ENCODE data around the gene KCTD4. TPM values are rescaled to one million over a fixed set of nuclear protein-coding genes. Genes with fewer than 3 reads are reported as not detected.

KCTD4 gene
- total RNA-seq, 1 donor from 2014 or later: not detected

DNA sequence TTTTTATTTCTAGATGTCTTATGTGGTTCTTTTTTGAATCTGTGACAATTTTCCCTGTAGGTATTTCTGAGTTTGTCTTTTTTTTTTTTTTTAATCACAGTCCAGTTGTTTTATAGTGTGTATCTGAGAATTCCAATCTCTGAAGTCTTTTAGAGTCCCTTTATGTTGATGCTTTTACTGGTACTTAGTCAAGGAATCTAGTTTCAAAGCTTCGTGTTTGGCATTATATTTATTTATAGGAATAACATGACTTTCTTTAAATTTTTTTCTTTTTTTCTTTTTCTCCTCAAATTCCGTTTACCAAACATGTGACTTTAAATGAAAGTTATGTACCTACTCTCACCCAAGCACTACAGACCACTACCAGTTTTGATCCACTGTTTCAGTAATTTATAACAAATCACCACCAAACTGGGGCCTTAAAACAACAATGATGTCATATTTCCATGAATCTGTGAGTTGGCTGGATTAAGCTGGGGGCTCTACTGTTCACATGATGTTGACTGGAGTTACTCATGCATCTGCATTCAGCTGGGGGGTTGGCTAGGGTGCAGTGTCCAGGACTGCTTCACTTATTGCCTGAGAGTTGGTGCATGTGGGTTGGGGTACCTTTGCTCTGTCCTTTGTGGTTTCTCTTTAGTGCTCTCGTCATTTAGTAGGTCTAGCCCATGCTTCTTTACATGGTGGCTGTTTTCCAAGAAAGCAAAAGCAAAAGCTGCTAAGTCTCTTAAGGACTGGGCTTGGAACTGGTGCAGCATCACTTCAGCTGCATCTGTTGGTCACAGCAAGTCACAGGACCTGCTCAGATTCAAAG lies 22.3 kb downstream of the KCTD4 start:
- intact Hi-C loops (cut with micrococcal nuclease): no loop called here

DNA sequence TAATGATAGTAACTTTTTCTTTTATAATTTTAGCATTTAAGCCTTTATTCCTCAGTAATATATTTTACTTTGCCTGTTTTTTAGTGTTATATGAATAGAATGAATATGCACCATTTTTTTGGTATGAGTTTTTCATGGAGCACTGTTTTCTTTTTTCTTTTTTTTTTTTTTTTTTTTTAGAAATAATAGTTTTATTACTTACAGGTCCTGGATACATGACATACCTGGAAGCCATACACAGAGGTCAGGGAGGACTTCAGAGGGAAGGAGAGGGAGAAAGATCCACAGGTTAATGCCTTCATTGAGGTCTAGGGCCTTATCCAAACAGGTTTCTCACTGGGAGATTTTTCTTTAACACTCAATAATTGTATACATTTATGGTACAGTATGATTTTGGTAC lies 26.4 kb downstream of the KCTD4 start:
- intact Hi-C loops (cut with micrococcal nuclease): no loop called here

DNA sequence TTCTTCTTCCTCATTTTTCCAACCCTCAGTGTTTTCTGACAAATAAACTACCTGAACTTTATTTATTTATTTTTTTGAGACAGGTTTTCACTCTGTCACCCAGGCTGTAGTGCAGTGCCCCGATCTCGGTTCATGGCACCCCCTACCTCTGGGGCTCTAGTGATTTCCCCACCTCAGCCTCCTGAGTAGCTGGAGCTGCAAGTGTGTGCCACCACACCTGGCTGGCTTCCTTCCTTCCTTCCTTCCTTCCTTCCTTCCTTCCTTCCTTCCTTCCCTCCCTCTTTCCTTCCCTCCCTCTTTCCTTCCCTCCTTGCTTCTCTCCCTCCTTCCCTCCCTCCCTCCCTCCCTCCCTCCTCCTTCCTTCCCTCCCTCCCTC lies 32.3 kb downstream of the KCTD4 start:
- intact Hi-C loops (cut with micrococcal nuclease): no loop called here

DNA sequence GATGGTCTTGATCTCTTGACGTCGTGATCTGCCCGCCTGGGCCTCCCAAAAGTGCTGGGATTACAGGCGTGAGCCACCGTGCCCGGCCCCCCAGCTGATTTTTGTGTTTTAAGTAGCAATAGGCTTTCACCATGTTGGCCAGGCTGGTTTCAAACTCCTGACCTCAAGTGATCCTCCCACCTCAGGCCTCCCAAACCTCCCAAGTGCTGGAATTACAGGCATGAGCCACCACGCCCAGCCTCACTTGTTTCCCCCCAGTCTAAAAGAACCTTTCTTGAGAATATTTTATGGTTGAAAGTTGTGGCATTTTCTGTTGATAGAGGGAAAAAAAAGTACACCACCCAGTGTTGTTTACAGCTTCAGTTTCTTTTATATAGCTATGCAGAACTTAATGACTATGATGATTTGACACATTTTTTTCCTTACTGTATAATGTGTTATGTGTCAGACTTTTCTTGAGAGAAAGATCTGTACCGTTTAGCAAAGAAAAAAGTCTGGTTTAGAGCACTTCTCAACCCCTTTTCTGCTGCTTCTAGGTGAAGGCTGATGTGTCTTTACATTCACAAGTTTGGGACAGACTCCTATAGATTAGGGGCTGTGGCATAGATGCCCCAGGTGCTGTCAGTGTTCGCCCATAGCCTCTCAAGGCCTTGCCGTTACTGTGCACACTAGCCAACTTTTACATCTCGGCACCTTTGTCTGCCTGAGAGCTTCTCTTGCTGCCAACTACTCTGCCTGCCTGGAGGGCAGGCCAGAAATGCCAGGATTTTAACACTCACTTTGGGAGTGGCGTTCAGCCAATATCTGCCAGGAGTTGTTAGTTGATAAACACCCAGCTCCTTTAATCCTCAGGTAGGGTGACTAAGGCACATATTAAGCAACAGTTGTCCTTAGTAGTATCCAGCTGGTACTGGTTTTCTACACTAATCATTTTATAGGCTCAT lies 33.0 kb downstream of the KCTD4 start:
- intact Hi-C loops (cut with micrococcal nuclease): no loop called here

DNA sequence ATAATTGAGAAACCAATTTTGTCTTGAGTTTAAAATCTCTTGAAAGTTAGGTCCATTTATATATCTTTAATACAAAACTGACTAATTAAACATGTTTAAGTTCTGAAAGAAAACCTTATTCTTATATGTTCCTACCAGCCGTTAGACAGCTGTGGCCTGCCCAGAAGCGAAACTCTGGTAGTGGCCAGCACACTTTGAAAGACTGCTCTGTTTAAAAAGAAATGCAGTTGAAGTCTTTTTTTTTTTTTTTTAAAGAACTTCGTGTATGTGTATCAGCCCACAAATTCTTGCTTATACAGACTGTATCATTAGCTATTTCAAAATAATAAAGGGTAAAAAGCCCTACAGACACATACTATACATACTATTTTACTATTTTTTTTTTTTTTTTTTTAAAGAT lies 34.0 kb downstream of the KCTD4 start:
- intact Hi-C loops (cut with micrococcal nuclease): no loop called here

DNA sequence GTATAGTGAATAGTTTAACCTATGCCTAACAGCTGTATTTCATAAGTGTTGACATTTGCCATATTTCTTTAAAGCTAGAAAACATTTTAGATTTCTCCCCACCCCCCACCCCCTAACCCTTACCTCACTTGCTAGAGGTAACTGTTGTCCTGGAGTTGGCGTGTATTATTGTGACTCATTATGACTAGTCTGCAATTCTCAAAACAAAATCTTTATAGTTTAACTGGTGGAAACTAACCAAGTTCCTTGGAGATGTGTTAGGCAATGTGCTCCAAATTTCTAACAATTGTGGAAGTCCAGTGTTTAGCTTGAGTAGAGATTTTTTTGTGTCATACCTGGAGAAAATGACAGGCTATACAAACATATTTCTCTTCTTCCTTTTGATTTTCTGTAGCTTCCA lies 38.0 kb downstream of the KCTD4 start:
- intact Hi-C loops (cut with micrococcal nuclease): no loop called here

DNA sequence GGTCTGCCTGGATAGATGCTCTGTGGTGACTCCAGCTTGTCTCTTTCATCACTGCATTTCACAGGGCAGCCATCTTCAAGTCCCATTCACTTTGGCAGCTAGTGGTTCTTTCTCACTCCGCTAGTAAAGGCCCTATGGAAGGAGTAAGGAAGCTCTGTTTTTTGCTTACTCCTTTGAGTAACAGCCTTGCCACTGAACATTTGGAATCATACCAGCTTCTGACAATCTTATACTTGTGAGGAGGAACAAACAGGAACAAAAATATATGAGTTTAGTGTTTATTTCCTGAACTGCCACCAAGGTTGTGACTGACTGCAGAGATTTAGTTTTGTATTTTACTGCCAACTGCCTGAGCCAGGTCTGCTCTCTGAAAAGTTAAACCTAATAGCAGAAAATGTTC lies 38.7 kb downstream of the KCTD4 start:
- intact Hi-C loops (cut with micrococcal nuclease): no loop called here

DNA sequence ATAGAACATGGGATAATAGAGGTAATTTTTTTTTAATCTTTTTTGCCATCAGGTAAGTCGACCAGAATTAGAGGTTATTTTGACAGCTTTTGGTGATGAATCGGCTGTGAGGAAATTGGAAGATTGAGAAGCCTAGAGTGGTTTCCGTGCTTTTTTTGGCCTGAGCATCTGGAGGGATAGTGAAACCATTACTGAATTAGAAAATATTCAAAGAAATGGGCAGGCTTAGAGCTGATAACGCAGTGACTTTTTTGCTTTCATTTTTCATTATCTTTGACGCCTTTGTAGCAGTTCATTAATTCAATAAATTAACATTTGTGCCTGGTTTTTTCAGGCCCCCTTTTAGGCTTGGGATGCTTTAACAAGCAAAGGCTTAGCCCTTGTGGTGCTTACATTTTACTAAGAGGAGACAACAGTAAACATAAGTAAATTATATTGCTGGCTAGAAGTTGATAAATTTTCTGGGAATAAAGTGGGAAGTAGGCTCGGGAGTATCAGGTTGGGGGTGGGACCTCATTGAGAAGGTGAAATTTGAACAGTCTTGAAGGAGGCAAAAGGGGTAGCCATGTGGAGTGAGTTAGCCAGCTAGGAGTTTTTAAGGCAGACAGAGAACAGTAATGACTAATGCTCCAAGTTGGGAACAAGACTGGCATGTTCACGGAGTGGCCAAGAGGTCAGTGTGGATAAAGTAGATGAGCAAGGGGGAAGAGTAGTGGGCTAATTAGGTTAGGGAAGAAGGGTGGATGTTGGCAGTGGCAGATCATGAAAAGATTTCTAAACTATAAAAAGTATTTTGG lies 44.1 kb downstream of the KCTD4 start:
- intact Hi-C loops (cut with micrococcal nuclease): no loop called here

DNA sequence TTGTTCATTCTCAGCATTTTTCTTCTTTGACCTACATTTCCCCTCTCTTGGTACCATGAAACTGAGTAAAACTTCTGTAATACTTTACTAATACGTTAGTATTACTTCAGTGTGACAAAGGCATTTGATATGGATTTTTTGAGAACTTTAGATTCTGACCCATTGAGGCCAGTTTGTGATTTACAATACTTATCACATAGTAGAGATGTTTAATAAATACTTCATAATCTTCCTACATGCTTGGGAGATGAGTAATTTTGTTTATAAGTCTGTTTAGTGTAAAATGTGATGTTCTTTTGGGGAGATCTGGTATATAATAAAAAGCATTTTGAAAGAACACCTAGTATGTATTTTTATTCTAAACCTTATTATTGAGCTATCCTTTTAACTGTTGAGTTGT lies 50.9 kb downstream of the KCTD4 start:
- intact Hi-C loops (cut with micrococcal nuclease): no loop called here

DNA sequence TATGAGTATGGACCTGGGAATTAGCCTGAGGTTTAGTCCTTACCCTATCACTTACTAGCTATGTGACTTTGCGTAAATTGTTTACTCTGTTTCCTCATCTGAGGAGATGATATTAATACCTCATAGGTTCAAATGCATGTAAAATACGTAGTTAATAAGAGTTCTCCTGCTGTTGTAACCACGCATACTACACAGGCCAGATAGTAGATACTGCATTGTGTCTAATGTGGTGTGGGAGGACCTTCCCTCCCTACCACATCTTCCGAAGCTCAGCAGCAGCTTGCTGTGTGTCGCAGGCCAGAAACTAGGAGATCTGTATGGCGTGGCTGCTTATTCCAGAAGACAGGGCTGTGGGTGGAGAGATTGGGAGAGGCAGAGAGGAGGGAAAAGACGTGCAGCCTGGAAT lies 57.5 kb downstream of the KCTD4 start:
- intact Hi-C loops (cut with micrococcal nuclease): no loop called here

Other genes with a start within 250 kb of the KCTD4 start
- 6.1 and 6.3 TPM in 2 replicates for gene NUFIP1, start 211.6 kb downstream of the KCTD4 start, total RNA-seq
- 24.9 and 26.7 TPM in 2 replicates for gene GPALPP1, start 211.5 kb downstream of the KCTD4 start, total RNA-seq
- gene GTF2F2, start 80.5 kb downstream of the KCTD4 start, total RNA-seq: 19.9 and 21.8 TPM in 2 replicates
- gene TPT1, start 140.1 kb upstream of the KCTD4 start, total RNA-seq: 3,931 and 3,933 TPM in 2 replicates
- gene SLC25A30, start 217.3 kb upstream of the KCTD4 start, total RNA-seq: 18.7 and 18.9 TPM in 2 replicates

Measured in T-helper 2 cell treated with Interferon-gamma antibody and Interleukin-4, amounts not matched to agents 100 ng/mL and 5 ng/mL, for 36 hours (primary cell).